Thyroid gland (tissue), 4 donors: ENCODE results near the gene PPIP5K1.

Experiments used
- CTCF ChIP-seq, 6 experiments: fragments of 200-600 bp in 3 of 6; fragments of 450-650 bp in 3 of 6; sonication (generic) in 3 of 6; IDR thresholded peaks; one replicate each; pipeline ENCODE4 v1.5.1; 2016 to 2019; ENCODE audit warnings: antibody characterized with exemption in 6 of 6, mild to moderate bottlenecking in 2 of 6, inconsistent platforms in 1 of 6, moderate library complexity in 1 of 6
- POLR2A ChIP-seq, 2 donors: fragments of 450-650 bp; IDR thresholded peaks; one replicate each; pipeline ENCODE4 v1.6.1; 2017; ENCODE audit warnings: antibody characterized with exemption in 2 of 2, mild to moderate bottlenecking in 2 of 2, moderate library complexity in 1 of 2

GRCh38 chr15:43508421-43508820, 81.6 kb downstream of the PPIP5K1 start:
- TF ChIP-seq CTCF (IDR thresholded peaks at IDR 0.05) (no peak), POLR2A (IDR thresholded peaks at IDR 0.05) (no peak)
